GM21390 (cell line): ENCODE measurements around the gene SMARCB1.

Experiments used
- ATAC-seq: cut with Tn5 transposase; IDR thresholded peaks from one replicate; pipeline ENCODE4 v1.9.1; 2021; ENCODE audit not compliant: unreplicated experiment

Gene SMARCB1

GRCh38 chr22:23786752-23787599 is at the start of gene SMARCB1:
SMARCB1 (plus strand) TSS chr22:23786966; CDS start chr22:23787170, 204 bp downstream.
- ATAC-seq: peak; percentile 65

- no peak for ATAC-seq
Observed at GRCh38 chr22:23737696-23738095, 49.1 kb upstream of the SMARCB1 start.

- ATAC-seq: no peak
Observed at GRCh38 chr22:23742505-23743264, 44.1 kb upstream of the SMARCB1 start.

DNA sequence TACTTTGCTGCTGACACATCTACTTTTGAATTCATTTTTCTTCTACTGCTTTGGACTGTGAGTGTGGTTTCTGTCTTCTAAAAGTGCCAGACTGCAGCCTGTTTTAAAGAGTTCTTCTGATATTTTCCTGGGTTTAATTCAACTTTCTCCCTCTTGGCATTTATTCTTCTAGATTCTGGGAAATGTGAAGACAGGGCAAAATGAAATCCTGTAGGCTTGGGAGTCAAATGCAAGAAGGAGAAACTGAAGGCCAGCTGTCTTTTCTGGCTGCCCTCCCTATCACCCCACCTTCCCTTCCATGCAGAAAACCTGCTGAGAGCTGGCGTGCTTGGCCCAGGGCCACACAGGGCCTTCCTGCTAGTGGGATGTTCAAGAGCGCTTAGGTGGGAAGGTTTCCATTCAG is 43.5 kb upstream of the SMARCB1 start:
- no peak for ATAC-seq

GRCh38 chr22:23744001-23744400 is 42.8 kb upstream of the SMARCB1 start:
- no peak for ATAC-seq

GRCh38 chr22:23744485-23744884 is 42.3 kb upstream of the SMARCB1 start:
- no peak for ATAC-seq

DNA sequence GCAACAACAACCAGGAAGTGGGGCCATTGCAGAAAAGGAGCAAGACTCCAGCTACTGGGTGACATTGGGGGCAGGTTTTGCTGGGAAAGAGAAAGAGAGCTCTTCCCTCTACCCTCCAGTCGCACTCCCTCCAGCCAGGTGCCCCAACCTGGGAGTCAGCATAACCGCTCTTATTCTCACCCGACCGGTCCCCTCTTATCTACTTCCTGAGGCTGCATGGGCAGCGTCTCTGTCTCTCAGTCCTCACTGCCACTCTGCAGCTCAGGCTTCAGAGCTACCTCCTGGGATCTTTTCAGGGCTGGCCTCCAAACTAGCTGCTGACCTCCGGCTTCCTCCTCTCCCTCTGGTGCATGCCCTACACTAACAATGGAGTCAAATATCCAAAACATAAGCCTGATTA is 41.0 kb upstream of the SMARCB1 start:
- no peak for ATAC-seq

- no peak for ATAC-seq
Observed at GRCh38 chr22:23749841-23750301, 36.9 kb upstream of the SMARCB1 start.

GRCh38 chr22:23750367-23750713 is 36.4 kb upstream of the SMARCB1 start:
- ATAC-seq: no peak

DNA sequence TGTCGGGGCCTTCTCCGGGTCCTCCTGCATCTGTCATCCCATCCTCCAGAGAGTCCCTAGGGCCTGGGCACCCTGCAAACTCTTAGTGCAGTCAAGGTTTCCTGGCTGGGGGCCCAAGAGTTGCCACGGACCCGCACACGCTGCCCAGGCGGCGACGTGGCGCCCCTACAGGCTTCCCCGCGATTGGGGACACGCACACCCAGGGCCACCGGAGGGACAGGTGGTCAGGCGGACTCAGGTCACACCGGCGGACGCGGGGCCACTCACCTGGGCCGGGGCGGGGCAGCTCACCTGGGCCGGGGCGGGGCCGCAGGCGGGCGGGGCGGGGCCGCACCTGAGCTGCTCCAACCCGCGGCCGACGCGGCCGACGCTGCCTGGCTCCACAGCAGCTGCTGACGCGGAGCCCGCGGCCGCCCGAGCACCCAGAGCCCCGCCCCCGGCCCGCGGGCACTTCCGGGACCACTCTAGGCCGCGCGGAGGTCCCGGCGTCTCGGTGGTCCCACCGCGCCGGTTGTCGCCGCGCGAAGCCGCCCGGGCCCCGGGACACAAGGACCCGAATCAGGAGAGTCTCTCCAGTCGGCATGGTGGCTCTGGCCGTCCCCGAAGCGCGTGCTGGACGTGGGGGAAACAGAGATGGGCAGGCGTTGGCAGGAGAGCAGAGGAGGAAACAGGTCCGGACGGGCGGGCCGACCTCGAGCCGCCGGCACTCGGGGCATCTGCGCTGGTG is 35.9 kb upstream of the SMARCB1 start, which contains the start of gene ZNF70:
ZNF70 (minus strand) TSS at position 399 of the 727 bp plus-strand sequence. CDS start 5,972 bp downstream, outside the sequence.
- ATAC-seq: peak; percentile 68

GRCh38 chr22:23751441-23751996 is 35.2 kb upstream of the SMARCB1 start:
- ATAC-seq: peak; percentile 11

DNA sequence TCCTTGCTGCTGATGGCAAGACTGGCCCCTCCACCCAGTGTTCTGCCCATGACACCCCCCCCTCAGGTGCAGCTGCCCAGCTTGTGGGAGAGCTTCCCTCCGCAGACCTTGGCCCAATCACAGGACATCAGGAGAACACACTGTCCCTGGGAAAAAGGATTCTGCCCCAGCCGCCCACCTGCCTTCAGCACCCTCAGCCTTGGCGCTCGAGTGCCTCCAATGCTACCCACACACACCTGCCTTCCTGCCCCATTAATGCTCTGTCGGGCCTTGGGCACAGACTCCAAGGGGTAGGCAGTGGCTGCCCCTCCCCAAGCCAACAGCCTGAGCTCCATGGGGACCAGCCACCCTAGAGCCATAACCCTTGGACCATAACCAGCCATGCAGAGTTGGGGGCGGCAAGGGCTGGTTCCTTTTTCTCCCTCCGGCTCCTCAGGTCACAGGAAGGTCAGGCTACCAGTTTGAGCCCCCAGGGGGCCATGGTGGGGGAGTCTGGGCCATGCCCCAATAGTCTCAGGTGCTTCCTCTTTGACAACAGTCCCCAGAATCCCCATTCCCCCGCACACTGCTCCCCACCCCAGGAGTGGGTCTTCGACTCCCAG is 34.6 kb upstream of the SMARCB1 start:
- no peak for ATAC-seq

DNA sequence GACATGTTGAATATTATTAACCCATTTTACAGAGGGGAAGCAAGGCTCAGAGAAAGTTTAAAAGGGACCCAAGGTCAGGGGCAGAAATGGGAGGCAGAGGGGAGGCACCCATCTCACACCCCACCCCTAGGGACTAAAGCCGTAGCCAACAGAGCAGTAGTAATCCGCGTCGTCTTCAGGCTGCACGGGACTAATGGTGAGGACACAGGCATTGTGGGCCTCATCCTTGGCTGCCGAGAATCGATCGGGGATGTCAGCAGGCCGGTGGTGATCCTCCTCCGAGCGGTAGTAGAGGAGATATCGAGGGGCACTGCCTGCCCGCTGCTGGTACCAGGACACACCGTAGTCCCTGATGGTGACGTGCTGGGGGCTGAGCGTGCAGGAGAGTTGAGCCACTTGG is 34.0 kb upstream of the SMARCB1 start:
- ATAC-seq: no peak

- no peak for ATAC-seq
Observed at GRCh38 chr22:23753385-23753784, 33.4 kb upstream of the SMARCB1 start.

- no peak for ATAC-seq
Observed at GRCh38 chr22:23754220-23754919, 32.4 kb upstream of the SMARCB1 start, which contains the start of gene VPREB3. VPREB3 (minus strand) TSS chr22:23754425; CDS start chr22:23754363, 62 bp downstream.

- ATAC-seq: no peak
Observed at GRCh38 chr22:23754980-23755636, 31.7 kb upstream of the SMARCB1 start.

DNA sequence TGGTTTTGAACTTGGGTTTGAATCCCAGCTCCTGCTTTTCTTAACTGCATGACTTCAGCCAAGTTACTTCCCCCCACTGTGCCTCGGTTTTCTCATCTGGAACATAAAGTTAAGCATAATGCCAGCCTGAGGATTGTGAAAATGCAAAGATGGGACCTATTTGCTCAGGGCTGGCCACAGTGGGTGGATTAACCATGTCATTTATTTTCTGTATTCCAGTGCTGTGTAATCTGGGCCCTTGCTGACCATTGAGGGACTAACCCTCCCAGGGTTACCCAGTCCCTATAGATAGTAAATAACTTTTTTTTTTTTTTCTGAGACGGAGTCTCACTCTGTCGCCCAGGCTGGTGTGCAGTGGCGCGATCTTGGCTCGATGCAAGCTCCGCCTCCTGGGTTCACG is 31.1 kb upstream of the SMARCB1 start:
- ATAC-seq: no peak

GRCh38 chr22:23756891-23757290 is 29.9 kb upstream of the SMARCB1 start:
- ATAC-seq: no peak

GRCh38 chr22:23759566-23759965 is 27.2 kb upstream of the SMARCB1 start:
- ATAC-seq: no peak
